ENCODE data around the gene SCAND1.
"Not testable (repeated sequence)": the region's sequence is repeated elsewhere in the genome, so short reads cannot be mapped to it uniquely, and the experiment has no call there.

- not testable (repeated sequence) for TF ChIP-seq CTCF (IDR thresholded peaks at IDR 0.05); POLR2AphosphoS5 (IDR thresholded peaks at IDR 0.05; ENCODE audit: low read depth, low read length); REST (IDR thresholded peaks at IDR 0.05; ENCODE audit: insufficient read depth in 1 of 2, low read depth in 2 of 2, low read length in 1 of 2); TCF7L2 (IDR thresholded peaks at IDR 0.05; ENCODE audit: low read depth, low read length); SIN3A (IDR thresholded peaks at IDR 0.05; ENCODE audit: borderline replicate concordance, insufficient read depth, low read depth, low read length)
Measured at GRCh38 chr20:36001331-36001730, 47.0 kb upstream of the SCAND1 start.
